Endothelial cell of umbilical vein (primary cell): ENCODE data around the gene SSR2. TPM values are rescaled to one million over a fixed set of nuclear protein-coding genes. Genes with fewer than 3 reads are reported as not detected.

ENCODE experiments used
- BruUV-seq: library from RNA; stranded (reverse); fragments of 400-500 nt; replicated peaks from 2 replicates; lab custom pipeline; 2021; lab: Mats Ljungman, UMichigan
- CTCF ChIA-PET: fragments of 300-600, 350-600 bp; sonication (Branson Sonifier 250); formaldehyde crosslinking; loops from one replicate; lab custom pipeline; 2021; ENCODE audit warnings: antibody characterized with exemption, inconsistent platforms; lab: Charles Lee
- POLR2A ChIA-PET: fragments of 300-600, 350-600 bp; sonication (Branson Sonifier 250); formaldehyde crosslinking; loops from one replicate; lab custom pipeline; 2021; ENCODE audit warnings: antibody characterized with exemption, inconsistent platforms; lab: Charles Lee
- DNase-seq: peaks from one replicate; pipeline ENCODE4 v3.0.0-alpha.2; 2011; ENCODE audit warnings: low read depth, low spot score
- FAIRE-seq: peaks from 2 replicates; lab custom pipeline; 2011; peaks lifted over from hg19 to GRCh38; lab: Jason Lieb, UNC
- H2AFZ ChIP-seq: 2 replicates; pipeline ENCODE4 v1.6.0; 2012; ENCODE audit warnings: low read depth, low read length, control low read depth, inconsistent platforms
- H3K27ac ChIP-seq: 2 replicates; pipeline ENCODE4 v1.5.1; 2011; ENCODE audit warnings: low read depth, mild to moderate bottlenecking, control low read depth, low read length, moderate library complexity; ENCODE audit not compliant: insufficient read depth
- H3K27me3 ChIP-seq, 2 experiments: 2 replicates each; pipeline versions ENCODE4 v1.6.0 to v1.6.1; 2011; ENCODE audit warnings: low read length in 2 of 2, mixed read lengths in 1 of 2; ENCODE audit not compliant: control insufficient read depth in 2 of 2, insufficient read depth in 2 of 2
- H3K36me3 ChIP-seq, 2 experiments: 2 replicates in 1 of 2; 3 replicates in 1 of 2; pipeline ENCODE4 v1.5.1; 2011; ENCODE audit warnings: low read length in 2 of 2, mild to moderate bottlenecking in 1 of 2, moderate library complexity in 1 of 2; ENCODE audit not compliant: control insufficient read depth in 2 of 2, insufficient read depth in 2 of 2; ENCODE audit errors: extremely low read depth in 1 of 2
- H3K4me1 ChIP-seq: 3 replicates; pipeline ENCODE4 v1.5.1; 2011; ENCODE audit warnings: mild to moderate bottlenecking, low read length; ENCODE audit not compliant: control insufficient read depth, insufficient read depth; ENCODE audit errors: extremely low read depth
- H3K4me2 ChIP-seq: 2 replicates; pipeline ENCODE4 v1.6.1; 2011; ENCODE audit warnings: low read length, control low read depth, mixed read lengths; ENCODE audit not compliant: insufficient read depth
- H3K4me3 ChIP-seq, 3 experiments: fragments of 200-600 bp in 1 of 3; sonication (generic), shearing (Covaris generic) in 1 of 3; replicated peaks in 1 of 3; 2 replicates each; pipeline ENCODE4 v1.5.1; 2011 to 2016; ENCODE audit warnings: control low read depth in 3 of 3, low read length in 3 of 3, mild to moderate bottlenecking in 2 of 3, inconsistent platforms in 1 of 3, low read depth in 1 of 3, moderate library complexity in 1 of 3; ENCODE audit not compliant: insufficient read depth in 1 of 3
- H3K79me2 ChIP-seq: 2 replicates; pipeline ENCODE4 v1.6.0; 2012; ENCODE audit warnings: low read length, inconsistent platforms; ENCODE audit not compliant: control insufficient read depth, insufficient read depth
- H3K9ac ChIP-seq: replicated peaks from 2 replicates; pipeline ENCODE3; 2011; ENCODE audit warnings: low read length, control low read depth; ENCODE audit not compliant: insufficient read depth; ENCODE audit errors: extremely low read depth
- H3K9me1 ChIP-seq: replicated peaks from 3 replicates; pipeline ENCODE4 v1.6.0; 2011; ENCODE audit warnings: mild to moderate bottlenecking, low read length; ENCODE audit not compliant: control insufficient read depth, insufficient read depth; ENCODE audit errors: extremely low read depth
- H3K9me3 ChIP-seq: replicated peaks from 2 replicates; pipeline ENCODE4 v1.5.1; 2012; ENCODE audit warnings: low read length, inconsistent platforms; ENCODE audit not compliant: control insufficient read depth, insufficient read depth
- H4K20me1 ChIP-seq: replicated peaks from 2 replicates; pipeline ENCODE3; 2011; ENCODE audit warnings: mild to moderate bottlenecking, low read length; ENCODE audit not compliant: control insufficient read depth, insufficient read depth; ENCODE audit errors: extremely low read depth
- EZH2 ChIP-seq: IDR thresholded peaks from 2 replicates; pipeline ENCODE4 v1.6.1; 2012; ENCODE audit warnings: borderline replicate concordance, low read depth, mild to moderate bottlenecking, moderate library complexity, low read length, inconsistent platforms; ENCODE audit not compliant: severe bottlenecking
- FOS ChIP-seq: IDR thresholded peaks from 2 replicates; pipeline ENCODE4 v1.6.1; 2011; ENCODE audit warnings: mild to moderate bottlenecking, low read length, moderate library complexity, borderline replicate concordance; ENCODE audit not compliant: insufficient read depth
- GATA2 ChIP-seq: IDR thresholded peaks from 2 replicates; pipeline ENCODE4 v1.7.0; 2011; ENCODE audit warnings: low read depth, mild to moderate bottlenecking, moderate library complexity, mixed read lengths, low read length; ENCODE audit not compliant: insufficient read length, insufficient read depth
- JUN ChIP-seq: IDR thresholded peaks from 2 replicates; pipeline ENCODE4 v1.6.1; 2011; ENCODE audit warnings: borderline replicate concordance, low read depth; ENCODE audit not compliant: insufficient read length, insufficient read depth
- MAX ChIP-seq: IDR thresholded peaks from 2 replicates; pipeline ENCODE4 v1.6.1; 2011; ENCODE audit not compliant: insufficient read depth, insufficient read length
- MYC ChIP-seq: IDR thresholded peaks from one replicate; pipeline ENCODE4 v1.6.1; 2011; ENCODE audit warnings: mild to moderate bottlenecking, low read depth, low read length
- POLR2A ChIP-seq: IDR thresholded peaks from 2 replicates; pipeline ENCODE4 v1.6.1; 2012; ENCODE audit warnings: low read depth, mild to moderate bottlenecking, control low read depth, low read length
- POLR2AphosphoS5 ChIP-seq: IDR thresholded peaks from 2 replicates; pipeline ENCODE4 v1.6.1; 2012; ENCODE audit warnings: low read depth, mild to moderate bottlenecking, control low read depth, low read length, moderate library complexity; ENCODE audit not compliant: insufficient read depth
- dilution Hi-C: fragments of 300-500 bp; cut with MboI; formaldehyde crosslinking; loops from one replicate; pipeline ENCODE4 v1.15.0; 2019; ENCODE audit warnings: low sequenced_read_pairs; ENCODE audit not compliant: extremely low pct_ligation_motif_present
- intact Hi-C: fragments of 100-400 bp; cut with micrococcal nuclease; formaldehyde crosslinking; loops from one replicate; pipeline ENCODE4 v1.10.0; 2022
- polyA plus RNA-seq, 4 experiments: library from polyadenylated mRNA; depleted of rRNA in 3 of 4; stranded (reverse) in 3 of 4; unstranded in 1 of 4; fragments of >200 nt; gene quantifications; 2 replicates each; pipeline versions ENCODE4 v1.2.1 to v1.2.3, GENCODE V29; 2011 to 2012; ENCODE audit warnings: missing spikeins in 1 of 4
- total RNA-seq: library from RNA; stranded (reverse); gene quantifications from 2 replicates; pipeline ENCODE4 v1.2.3, GENCODE V29; 2021
- TF ChIP-seq, protein P1 (sequence below), 2 donors: IDR thresholded peaks; 1 replicate in 1 of 2; 2 replicates in 1 of 2; pipeline ENCODE4 v1.5.1; 2011; ENCODE audit warnings: low read length in 2 of 2, mild to moderate bottlenecking in 2 of 2, moderate library complexity in 2 of 2, control low read depth in 1 of 2, inconsistent platforms in 1 of 2, low read depth in 1 of 2; ENCODE audit not compliant: insufficient read depth in 1 of 2; ENCODE audit errors: extremely low read depth in 1 of 2

The SSR2 gene
- total and polyA plus RNA-seq, 2 donors (not counting 3 experiments of a cell fraction or from before 2014, with no cell fraction given) = 362 to 1,787 TPM

- Histone ChIP-seq H3K4me3 (no peak overlapping the region), H3K9me1 (no peaks in the 10 kb centered on the region), H2AFZ (no peak overlapping the region), H4K20me1 (no peaks in the 10 kb centered on the region), H3K27me3 (no peaks in the 10 kb centered on the region), H3K79me2 (no peaks in the 10 kb centered on the region), H3K27ac (no peak overlapping the region), H3K36me3 (peaks cover 4 to 27% of the 10 kb centered on the region in 2 experiments), H3K4me2 (no peak overlapping the region), H3K4me1 (peaks cover 12% of the 10 kb centered on the region), H3K9me3 (no peaks in the 10 kb centered on the region), H3K9ac (no peak overlapping the region)
- ChIA-PET CTCF (interaction anchor here (0.6 to 1.2 kb wide), 4 partner anchors 9 to 24 kb away, joined by 3 to 6 read pairs (median 4); partner anchors contain the start of genes LAMTOR2, SSR2 and UBQLN4), POLR2A (interaction anchor here (0.5 kb wide), 1 partner anchor 25 kb away, joined by 6 read pairs; no protein-coding TSS in a partner anchor)
- no peak for DNase-seq
- dilution Hi-C loops = no loop called here
- no peak for TF ChIP-seq MAX
- TF ChIP-seq JUN = no peak
- no TSS peak for BruUV-seq
- intact Hi-C loops = no loop called here
- no peak for FAIRE-seq
Observed at GRCh38 chr1:156045076-156045475, 24.3 kb upstream of the SSR2 start.

GRCh38 chr1:156042828-156043227 is 22.1 kb upstream of the SSR2 start:
- Histone ChIP-seq H4K20me1 (no peaks in the 10 kb centered on the region), H3K4me1 (peaks cover 4% of the 10 kb centered on the region), H3K9me1 (no peaks in the 10 kb centered on the region), H3K9ac (no peak overlapping the region), H3K36me3 (peaks cover 4 to 23% of the 10 kb centered on the region in 2 experiments), H3K27ac (no peak overlapping the region), H3K79me2 (no peaks in the 10 kb centered on the region), H3K4me3 (no peak overlapping the region), H3K4me2 (no peak overlapping the region), H2AFZ (no peak overlapping the region), H3K9me3 (no peaks in the 10 kb centered on the region), H3K27me3 (no peaks in the 10 kb centered on the region)
- intact Hi-C loops = no loop called here
- DNase-seq = no peak
- ChIA-PET CTCF (interaction anchor here (1.8 kb wide), 1 partner anchor 17 kb away, joined by 6 read pairs; no protein-coding TSS in a partner anchor), POLR2A (no interaction called here)
- no peak for FAIRE-seq
- TF ChIP-seq POLR2AphosphoS5 = no peak
- no peak for TF ChIP-seq EZH2
- no peak for TF ChIP-seq JUN
- no peak for TF ChIP-seq POLR2A
- no peak for TF ChIP-seq FOS
- no peak for TF ChIP-seq GATA2
- no peak for TF ChIP-seq MYC
- TF ChIP-seq, protein P1, sequence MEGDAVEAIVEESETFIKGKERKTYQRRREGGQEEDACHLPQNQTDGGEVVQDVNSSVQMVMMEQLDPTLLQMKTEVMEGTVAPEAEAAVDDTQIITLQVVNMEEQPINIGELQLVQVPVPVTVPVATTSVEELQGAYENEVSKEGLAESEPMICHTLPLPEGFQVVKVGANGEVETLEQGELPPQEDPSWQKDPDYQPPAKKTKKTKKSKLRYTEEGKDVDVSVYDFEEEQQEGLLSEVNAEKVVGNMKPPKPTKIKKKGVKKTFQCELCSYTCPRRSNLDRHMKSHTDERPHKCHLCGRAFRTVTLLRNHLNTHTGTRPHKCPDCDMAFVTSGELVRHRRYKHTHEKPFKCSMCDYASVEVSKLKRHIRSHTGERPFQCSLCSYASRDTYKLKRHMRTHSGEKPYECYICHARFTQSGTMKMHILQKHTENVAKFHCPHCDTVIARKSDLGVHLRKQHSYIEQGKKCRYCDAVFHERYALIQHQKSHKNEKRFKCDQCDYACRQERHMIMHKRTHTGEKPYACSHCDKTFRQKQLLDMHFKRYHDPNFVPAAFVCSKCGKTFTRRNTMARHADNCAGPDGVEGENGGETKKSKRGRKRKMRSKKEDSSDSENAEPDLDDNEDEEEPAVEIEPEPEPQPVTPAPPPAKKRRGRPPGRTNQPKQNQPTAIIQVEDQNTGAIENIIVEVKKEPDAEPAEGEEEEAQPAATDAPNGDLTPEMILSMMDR (IDR thresholded peaks at IDR 0.05; ENCODE audit: extremely low read depth in 1 of 2, insufficient read depth in 1 of 2, low read depth in 1 of 2, low read length in 2 of 2) = no peak
- TF ChIP-seq MAX = no peak
- BruUV-seq = no TSS peak
- dilution Hi-C loops = no loop called here
